Measurements from ENCODE around the gene STARD7.
"Not testable (repeated sequence)": the region's sequence is repeated elsewhere in the genome, so short reads cannot be mapped to it uniquely, and the experiment has no call there.

Gene STARD7

DNA sequence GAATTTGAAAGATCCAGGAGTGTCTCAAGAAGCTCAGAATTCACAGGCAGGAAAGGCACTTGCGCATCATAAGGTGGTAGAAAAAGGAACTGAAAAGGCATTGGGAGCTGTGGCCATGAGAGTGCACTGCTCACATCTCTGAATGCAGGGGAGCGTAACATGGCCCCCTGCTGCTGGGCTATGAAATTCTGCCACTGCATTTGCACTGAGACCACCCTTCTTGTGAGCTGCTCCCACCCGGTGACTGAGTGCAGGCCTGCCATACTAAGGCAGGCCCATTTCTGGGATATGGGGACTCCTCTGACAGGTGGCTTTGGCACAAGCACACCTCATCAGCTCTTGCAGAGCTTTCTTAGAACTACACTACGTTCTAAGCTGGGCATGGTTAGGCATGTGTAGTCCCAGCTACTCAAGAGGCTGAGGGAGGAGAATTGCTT lies 25.3 kb upstream of the STARD7 start:
- DNase-seq (ENCODE audit: low read depth), result no peak

DNA sequence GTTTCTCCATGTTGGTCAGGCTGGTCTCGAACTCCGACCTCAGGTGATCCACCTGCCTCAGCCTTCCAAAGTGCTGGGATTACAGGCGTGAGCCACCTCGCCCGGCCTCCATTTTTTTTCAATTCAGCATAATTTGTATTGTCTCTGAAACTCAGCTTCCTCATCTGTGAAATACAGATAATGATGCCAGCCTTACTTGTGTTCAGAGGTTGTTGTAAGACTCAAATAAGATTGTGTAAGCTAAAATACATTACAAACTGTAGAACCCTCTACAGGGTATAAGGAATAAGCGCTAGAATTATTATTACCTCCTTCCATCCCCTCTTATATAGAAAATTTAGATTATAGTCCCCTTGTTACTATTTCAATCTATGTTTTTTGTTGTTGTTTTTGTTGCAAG lies 24.8 kb upstream of the STARD7 start:
- no peak for DNase-seq (ENCODE audit: low read depth)

DNA sequence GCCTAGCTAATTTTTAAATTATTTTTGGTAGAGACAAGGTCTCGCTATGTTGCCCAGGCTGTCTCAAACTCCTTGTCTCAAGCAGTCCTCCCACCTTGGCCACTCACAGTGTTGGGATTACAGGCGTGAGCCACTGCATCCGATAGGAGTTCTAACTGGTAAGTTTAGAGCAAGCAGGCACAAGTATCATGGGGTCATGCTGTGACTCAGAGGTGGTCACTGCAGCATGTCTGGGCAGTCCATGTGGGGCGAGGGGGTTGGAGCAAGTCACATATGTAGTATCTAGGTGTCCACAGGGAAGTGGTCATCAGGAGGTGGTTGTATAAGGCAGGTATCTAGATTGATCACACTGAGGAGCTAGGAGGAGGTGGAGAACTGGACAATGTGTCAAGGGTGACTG lies 22.7 kb upstream of the STARD7 start:
- no peak for DNase-seq (ENCODE audit: low read depth)

DNA sequence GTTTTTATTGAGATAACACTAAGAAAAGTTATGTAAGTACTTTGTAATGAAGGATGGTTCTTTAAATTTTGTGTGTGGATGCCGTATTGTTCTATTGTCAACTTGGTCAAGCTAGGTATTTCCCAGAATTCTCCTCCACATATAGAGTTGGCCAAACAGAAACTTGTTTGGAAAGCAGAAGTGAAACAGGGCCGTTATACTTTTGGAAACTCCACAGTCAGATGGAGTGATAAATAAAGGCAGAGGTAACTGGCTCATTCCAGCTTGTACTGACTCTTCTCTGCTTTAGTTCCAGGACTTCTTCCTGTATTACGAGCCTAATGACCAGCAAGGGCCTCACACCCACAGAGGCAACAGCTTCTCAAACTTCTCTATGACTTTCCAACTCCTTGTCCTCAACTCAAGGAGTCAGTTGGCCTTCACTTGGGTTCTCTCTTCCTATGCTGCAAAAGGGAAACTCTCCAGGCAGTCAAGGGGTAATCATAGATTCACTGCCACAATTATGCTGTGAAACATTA lies 16.4 kb upstream of the STARD7 start:
- no peak for DNase-seq (ENCODE audit: low read depth)

DNA sequence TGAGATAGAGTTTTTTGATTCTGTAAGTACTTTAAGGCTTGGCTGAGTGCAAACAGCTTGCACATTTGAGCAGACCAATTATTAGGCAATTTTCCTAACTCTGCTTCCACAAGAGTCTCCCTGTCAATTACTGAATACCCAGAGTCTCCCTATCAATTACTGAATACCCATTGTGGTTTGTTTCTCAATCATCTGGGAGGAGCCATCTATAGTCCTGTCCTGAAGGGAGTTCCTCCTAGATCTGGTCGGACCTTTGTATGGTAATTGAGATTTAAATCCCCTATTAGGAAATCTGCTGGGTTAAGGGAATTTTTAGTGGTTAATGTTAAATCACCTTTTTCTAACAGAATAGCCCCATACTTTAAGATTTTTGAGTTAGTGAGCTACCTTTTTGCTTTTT lies 12.5 kb upstream of the STARD7 start:
- not testable (repeated sequence) for DNase-seq (ENCODE audit: low read depth)

DNA sequence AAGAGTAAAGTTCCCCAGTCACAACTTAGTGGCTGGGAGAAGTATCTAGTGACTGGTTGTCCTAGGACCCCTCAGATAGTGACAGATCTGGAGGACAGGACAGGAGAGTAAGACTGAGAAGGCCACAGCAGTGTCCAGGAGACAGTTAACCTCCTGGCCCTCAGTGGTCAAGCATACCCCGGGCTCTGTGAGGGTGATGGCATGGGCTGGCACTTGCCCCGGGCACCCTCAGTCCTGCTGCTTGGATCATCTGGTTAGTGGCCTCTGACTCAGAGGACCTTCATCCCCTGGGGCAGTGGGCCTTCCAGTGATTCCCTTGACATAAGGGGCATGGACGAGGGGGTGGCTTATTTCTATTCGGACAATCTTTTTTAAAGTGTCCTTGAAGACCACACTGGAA lies 11.3 kb upstream of the STARD7 start:
- DNase-seq (ENCODE audit: low read depth), result not testable (repeated sequence)

DNA sequence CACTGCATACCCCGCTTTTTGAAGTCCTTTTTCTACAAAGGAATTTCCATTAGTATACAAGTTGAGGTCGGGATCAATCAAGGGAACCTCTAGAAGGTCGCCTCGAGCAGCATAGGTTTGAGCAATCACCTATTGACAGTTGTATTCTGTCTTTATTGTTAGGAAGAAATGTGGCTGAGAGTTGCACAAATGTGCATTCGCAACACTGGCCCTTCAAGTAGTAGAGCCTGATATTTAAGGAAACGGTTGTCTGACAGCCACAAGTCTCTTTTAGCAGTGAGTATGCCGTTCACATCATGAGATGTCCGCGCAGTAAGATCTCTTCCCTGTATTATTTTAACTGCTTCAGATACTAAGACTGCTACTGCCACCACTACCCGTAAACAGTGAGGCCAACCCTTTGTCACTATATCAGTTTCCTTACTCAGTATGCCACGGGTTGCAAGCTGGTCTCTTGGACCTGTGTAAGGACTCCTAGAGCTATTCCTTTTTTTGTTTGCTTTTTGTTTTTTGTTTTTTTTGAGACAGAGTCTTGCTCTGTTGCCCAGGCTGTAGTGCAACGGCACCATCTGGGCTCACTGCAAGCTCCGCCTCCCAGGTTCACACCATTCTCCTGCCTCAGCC lies 10.0 kb upstream of the STARD7 start:
- no peak for DNase-seq (ENCODE audit: low read depth)

DNA sequence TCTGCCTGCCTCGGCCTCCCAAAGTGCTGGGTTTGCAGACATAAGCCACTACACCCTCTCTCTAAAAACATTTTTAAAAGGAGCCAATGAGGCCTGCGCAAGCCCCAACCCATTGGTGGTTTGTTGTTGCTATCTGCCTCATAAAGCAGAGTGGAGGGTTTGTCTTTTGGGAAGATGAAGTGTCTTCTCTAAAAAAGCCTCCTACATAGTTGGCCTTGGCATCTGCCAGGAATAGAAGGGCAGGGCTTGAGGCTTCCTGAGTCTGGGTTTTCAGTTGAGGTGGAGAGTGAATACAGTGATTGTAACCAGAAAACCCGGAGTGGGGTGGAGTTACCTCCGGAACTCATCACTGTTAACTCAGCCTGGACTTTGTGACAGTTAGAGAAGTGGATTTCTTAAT lies 5.9 kb upstream of the STARD7 start:
- no peak for DNase-seq (ENCODE audit: low read depth)

DNA sequence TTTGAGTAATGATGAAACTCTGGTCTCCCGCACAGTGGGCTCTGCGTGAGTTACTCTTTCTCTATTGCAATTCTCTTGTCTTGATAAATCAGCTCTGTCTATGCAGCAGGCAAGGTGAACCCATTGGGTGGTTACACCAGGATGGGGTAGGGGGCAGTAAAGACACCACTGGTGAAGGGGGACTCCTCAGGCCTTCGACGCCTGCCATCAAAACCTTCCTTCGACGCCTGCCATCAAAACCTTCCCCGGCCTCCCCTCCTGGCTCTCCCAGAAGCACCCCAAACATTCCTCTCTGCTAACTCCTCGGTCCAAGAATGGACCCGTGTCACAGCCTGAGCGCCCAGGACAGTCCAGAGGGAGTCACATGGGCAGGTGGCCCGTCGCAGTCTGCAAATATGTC lies 4.8 kb upstream of the STARD7 start:
- DNase-seq (ENCODE audit: low read depth), result no peak

DNA sequence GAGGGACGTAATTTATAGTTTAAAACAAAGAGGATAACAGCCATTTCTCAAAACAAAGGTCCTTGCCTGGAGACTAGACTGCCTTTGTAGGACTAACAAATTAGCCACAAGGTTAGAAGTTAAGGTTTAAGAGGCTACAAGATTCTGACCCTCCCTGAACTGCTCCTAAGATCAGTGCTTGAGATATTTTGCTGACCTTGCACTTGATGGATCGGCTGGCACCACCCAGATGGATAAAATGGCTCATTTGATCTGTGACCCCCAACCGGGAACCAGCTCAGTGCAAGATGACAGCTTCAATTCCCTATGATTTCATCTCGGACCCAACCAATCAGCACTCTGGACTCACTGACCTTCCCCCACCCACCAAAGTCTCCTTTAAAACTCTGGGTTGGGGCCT lies 3.7 kb upstream of the STARD7 start:
- DNase-seq (ENCODE audit: low read depth), result no peak

DNA sequence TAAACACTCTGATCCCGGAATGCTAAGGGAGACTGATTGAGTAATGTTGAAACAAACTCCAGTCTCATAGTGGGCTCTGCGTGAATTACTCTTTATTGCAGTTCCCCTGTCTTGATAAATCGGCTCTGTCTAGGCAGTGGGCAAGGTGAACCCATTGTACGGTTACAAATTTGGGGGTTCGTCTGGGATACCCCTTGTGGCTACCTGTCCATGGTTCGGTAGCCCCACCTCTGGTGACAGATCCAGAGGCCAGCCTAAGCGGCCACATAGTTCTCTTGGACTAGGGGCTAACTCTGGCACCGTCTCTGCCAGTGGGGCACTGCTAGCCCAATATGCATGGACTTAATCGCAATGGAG lies 1.1 kb upstream of the STARD7 start:
- no peak for DNase-seq (ENCODE audit: low read depth)

DNA sequence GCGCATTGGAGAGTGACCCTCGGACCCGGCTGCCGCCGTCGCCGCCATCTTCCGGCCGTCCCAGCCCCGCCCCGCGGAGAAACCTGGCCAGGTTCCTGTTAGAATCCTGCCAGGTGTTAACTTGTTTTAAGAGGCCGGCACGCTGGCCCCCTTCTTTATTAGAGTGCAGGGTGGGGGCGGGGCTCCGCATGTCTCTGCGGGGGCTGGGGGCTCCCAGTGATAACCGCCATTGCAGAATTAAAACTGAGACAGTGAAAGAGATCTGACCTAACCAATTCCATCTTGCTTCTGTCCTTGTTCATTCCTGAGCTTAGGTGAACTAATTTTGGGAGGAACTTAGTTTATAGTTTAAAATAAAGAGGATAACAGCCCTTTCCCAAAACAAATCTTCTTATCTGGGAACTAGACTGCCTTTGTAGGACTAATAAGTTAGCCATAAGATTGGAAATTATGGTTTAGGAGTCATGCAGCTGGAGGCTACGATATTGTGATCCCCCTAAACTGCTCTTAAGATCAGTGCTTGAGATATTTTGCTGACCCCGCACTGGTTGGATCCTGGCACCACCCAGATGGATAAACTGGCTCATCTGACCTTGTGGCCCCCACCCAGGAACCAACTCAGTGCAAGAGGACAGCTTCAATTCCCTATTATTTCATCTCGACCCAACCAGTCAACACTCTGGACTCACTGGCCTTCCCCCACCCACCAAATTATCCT lies 543 bp upstream of the STARD7 start:
- DNase-seq (ENCODE audit: low read depth), result no peak

DNA sequence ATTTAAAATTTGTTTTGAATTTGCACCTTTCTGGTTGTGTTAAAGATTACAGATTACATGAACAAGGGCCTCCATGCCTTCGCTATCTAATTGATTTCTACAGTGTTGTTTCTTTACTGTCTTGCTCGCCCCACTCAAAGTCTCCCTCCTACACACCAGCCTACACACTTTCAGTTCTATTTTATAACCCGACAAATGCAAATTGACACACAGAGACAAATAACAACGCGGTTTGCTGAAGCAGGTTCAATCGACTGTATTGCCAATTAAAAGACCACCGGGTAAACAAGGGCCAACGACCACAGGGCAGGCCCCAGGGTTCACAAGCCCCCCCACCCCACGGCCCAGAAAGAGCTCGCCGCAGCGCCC lies 869 bp downstream of the STARD7 start:
- no peak for DNase-seq (ENCODE audit: low read depth)

DNA sequence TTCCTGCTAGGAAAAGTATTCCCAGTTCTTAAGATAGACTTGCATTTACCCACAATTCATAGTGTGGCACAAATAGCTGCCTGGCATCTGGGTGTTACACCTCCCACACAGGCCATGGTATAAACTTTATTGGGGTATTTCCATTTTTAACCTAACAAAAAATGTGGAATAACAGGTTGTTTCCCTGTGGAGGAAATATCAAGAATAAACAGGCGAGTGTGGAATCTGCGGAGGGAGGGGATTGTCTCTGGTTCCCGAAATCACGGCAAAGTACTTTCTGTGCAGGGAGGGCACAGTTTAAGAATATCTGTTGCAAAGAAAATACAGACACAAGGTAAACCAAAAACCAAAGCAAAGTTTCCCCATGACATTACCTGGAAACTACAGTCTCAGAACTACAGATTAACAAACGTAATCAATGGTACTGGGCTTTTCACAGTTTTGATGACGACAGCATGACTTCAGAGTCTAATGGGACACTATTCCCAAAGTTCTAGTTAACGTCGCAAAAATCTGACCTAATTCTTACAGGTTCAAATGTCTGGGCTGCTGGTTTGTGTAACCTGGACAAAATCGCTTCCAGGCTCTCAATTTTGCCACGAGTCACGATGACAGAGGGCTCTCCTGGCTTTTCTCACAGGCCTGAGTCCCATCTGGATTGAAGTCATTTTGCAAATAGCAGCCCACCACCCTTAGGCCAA lies 1.4 kb downstream of the STARD7 start:
- no peak for DNase-seq (ENCODE audit: low read depth)

DNA sequence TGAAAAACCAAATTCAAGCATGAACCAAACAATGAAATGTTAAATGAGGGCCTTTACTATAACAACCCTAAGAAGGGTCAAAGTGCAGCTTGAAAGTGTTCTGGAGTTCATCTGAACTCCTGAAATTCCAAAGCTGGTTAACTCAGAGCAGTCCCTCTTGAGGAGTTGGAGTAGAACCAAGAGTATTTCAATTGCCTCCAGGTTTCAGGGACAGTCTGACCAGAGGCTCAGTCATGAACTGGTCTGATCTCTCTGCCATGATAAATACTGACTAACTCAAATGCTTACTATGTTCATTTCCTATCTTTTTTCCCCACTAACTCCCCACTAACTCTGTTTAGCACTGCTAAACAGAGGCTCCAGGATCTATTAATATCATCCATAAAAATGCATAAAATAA lies 2.7 kb downstream of the STARD7 start:
- DNase-seq (ENCODE audit: low read depth), result peak; percentile 57

DNA sequence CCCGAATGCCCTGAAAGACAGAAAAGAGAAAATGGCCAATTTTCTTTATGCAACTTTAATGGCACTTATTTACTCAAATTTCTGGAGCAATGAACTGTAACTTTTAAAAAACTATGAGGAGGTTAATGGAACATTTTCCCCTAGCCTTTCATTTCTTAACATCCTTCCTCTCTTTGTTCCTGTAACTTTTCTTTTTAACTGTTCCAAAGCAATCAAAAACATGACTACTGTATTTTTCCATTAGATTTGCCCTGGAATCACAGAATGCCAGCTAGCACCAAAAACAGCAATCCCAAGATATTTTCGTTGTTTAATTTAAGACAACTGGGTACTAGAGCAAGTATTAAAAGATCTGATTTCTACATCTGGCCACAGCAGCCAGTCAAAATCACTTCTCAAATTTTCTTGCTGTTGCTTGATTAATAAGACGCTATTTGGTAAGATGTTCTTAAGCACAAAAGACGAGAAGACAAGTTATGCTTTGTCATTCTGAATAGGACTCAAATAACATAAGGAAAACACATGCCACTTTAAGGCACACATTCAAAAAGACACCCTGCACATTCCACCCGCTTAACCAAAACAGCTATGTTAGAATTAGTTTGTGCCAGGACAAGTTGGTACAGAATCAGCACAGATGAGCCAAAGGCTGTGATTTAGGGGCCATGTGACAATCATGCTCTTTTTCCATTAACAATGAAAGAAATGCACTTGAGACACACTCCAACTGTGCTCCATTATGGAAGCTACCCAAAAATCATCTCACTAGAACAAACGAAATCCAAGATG lies 3.6 kb downstream of the STARD7 start:
- DNase-seq (ENCODE audit: low read depth), result no peak

DNA sequence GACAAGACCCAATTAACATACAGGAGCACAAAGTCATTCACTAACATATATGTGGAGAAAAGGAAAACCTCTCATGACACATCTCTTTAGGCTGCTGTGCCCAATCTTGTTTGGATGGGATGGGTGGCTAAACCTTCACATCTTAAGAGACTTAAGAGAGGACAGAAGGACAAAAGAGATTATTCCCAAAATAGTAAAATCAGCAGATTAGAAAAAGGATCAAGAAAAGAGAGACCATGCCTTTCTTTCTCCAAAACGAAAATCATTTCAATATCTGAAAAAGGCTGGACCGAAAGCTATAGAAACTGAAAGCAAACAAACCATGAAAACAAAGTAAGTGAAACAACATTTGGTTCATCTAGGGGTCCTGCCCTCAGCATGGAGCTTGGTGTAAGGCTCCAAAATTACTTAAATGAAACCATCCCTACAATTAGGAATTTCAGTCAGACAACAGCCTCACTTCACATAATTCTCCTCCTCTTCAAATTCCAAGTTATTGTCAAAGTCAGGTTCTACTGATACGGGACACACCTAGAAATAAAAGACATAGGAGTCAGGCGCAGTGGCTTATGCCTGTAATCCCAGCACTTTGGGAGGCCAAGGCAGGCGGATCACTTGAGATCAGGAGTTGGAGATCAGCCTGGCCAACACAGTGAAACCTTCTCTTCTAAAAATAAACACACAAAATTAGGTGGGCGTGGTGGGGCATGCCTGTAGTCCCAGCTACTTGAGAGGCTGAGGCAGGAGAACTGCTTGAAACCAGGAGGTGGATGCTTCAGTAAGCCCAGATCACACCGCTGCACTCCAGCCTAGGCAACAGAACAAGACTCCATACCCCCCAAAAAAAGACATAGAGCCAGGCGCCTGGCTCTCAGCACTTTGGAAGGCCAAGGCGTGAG lies 5.2 kb downstream of the STARD7 start:
- no peak for DNase-seq (ENCODE audit: low read depth)

DNA sequence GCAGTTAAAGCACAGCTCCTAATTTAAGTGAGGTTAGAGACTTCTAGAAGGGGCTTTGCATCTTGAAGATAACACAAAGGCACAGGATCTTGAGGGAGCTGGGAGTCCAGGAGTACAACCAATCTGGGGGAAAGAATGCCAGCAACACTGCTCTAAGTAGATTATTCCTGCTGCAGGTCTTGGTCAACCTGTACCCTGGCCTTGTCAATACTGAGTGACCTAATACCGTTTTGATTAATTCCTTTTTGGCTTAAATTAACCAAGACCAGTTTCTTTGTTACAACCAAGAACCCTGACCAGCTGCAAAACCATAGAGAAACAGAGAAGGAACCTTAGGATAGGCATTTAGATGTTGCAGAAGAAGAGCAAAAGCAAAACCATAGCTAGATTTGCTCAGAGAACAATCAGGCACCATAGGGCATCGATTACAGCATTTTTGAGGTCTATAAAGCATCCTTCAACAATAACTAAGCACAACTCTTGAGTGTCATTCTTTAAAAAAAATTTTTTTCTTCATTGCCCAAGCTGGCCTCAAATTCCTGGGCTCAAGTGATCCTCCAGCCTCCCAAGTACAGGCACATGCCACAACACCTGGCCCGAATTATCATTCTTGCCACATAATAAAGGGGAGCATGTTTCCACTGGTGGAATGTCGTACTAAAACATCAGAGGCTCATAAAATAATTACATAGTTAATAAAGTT lies 6.3 kb downstream of the STARD7 start:
- DNase-seq (ENCODE audit: low read depth), result no peak

DNA sequence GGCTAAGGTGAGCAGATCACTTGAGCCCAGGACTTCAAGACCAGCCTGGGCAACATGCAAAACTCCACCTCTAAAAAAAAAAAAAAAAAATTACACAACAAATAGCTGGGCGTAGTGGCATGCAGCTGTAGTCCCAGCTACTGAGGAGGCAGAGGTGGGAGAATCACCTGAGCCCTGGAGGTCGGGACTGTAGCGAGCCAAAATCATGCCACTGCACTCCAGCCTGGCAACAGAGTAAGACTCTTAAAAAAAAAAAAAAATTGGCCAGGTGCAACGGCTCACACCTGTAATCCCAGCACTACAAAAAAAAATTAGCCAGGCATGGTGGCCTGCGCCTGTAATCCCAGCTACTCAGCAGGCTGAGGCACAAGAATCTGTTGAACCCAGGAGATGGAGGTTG lies 7.3 kb downstream of the STARD7 start:
- DNase-seq (ENCODE audit: low read depth), result no peak

DNA sequence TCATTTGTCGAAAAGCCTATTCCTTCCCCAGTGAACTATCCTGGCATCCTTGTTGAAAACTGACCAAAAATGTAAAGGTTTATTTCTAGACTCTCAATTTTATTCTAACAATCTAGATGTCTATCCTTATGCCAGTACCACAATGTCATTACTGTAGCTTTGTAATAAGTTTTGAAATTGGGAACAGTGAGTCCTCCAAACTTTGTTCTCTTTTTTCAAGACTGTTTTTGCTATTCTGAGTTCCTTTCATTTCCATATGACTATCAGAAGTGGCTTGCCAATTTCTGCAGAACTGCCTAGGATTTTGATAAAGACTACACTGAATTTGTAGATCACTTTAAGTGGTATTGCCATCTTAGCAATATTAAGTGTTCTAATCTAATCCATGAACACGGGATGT lies 9.7 kb downstream of the STARD7 start:
- no peak for DNase-seq (ENCODE audit: low read depth)
